ENCODE data around the gene WFIKKN2. TPM values are rescaled to one million over a fixed set of nuclear protein-coding genes. Genes with fewer than 3 reads are reported as not detected.

WFIKKN2 gene
- total and polyA plus RNA-seq, 2 of the 4 experiments (the other 2 are of a cell fraction), result 0.02 TPM; not detected in 1

- H3K4me1 ChIP-seq (ENCODE audit: control insufficient read depth, insufficient read depth, low read length), result no peaks in the 10 kb centered on the region
- no peak overlapping the region for H3K4ac ChIP-seq (ENCODE audit: low read depth, low read length)
- CTCF ChIA-PET, result interaction anchor here (1.2 kb wide), 1 partner anchor 35 kb away, joined by 4 read pairs; no protein-coding TSS in a partner anchor
- H3K56ac ChIP-seq (ENCODE audit: extremely low read depth, insufficient read depth, low read length), result no peak overlapping the region
- H3K4me2 ChIP-seq (ENCODE audit: low read depth, low read length), result no peak overlapping the region
- H2AK5ac ChIP-seq (ENCODE audit: low read depth, low read length), result no peak overlapping the region
- no peak overlapping the region for H4K5ac ChIP-seq (ENCODE audit: low read depth, low read length)
- H4K8ac ChIP-seq (ENCODE audit: low read depth in 2 of 2, low read length in 2 of 2), result no peak overlapping the region
- no peak overlapping the region for H3K4me3 ChIP-seq (ENCODE audit: insufficient read depth, low read depth, low read length)
- WGBS, 2 experiments (ENCODE audit: extremely low coverage in 2 of 2, insufficient read length in 1 of 2), result 31% methylated on average over 5 of the region's 7 CpGs; no CpG with 5 or more reads in 1 of the 2 experiments
- no peak overlapping the region for H3K27ac ChIP-seq (ENCODE audit: insufficient read depth, low read length)
- no peak overlapping the region for H3K23ac ChIP-seq (ENCODE audit: low read depth, low read length)
- no peak overlapping the region for H2BK120ac ChIP-seq (ENCODE audit: low read depth, low read length)
- no peak overlapping the region for H4K91ac ChIP-seq (ENCODE audit: insufficient read depth, low read depth, low read length)
- H2BK20ac ChIP-seq (ENCODE audit: low read depth, low read length), result no peak overlapping the region
- no TSS peak for BruUV-seq (replicated peaks)
- peaks cover 1% of the 10 kb centered on the region; the same call in 1 of the 2 replicates for H3K9me3 ChIP-seq (ENCODE audit: control insufficient read depth, insufficient read depth, low read length)
- ATAC-seq (ENCODE audit: low read depth), result no peak
- POLR2A ChIA-PET (ENCODE audit: unreplicated experiment), result no interaction called here
- H3K27me3 ChIP-seq (ENCODE audit: control insufficient read depth, insufficient read depth, low read length), result peaks cover 35% of the 10 kb centered on the region
- in situ Hi-C loops (cut with MboI; ENCODE audit: low sequenced_read_pairs), result no loop called here
- H3K36me3 ChIP-seq (ENCODE audit: control insufficient read depth, insufficient read depth, low read length), result no peaks in the 10 kb centered on the region
- H3K14ac ChIP-seq (replicated peaks; ENCODE audit: low read depth, low read length), result no peak overlapping the region
- no peak overlapping the region for H2BK15ac ChIP-seq (ENCODE audit: low read depth, low read length)
- dilution Hi-C loops (cut with HindIII; ENCODE audit: low sequenced_read_pairs, unreplicated experiment), result no loop called here
- peak overlapping the region; percentile 49 for H2AFZ ChIP-seq (replicated peaks; ENCODE audit: low read length, poor library complexity)
- intact Hi-C loops (cut with micrococcal nuclease), result no loop called here
- H2BK5ac ChIP-seq (ENCODE audit: low read depth, low read length, poor library complexity, severe bottlenecking), result no peak overlapping the region
- no peak for DNase-seq
- no peak for TF ChIP-seq MAFK (IDR thresholded peaks at IDR 0.05; ENCODE audit: low read depth, low read length)
- no peak for TF ChIP-seq ELK1 (IDR thresholded peaks at IDR 0.05; ENCODE audit: borderline replicate concordance, low read depth, low read length)
- TF ChIP-seq CEBPB (IDR thresholded peaks at IDR 0.05; ENCODE audit: low read depth, low read length), result no peak
- no peak overlapping the region for H3K18ac ChIP-seq (ENCODE audit: low read depth, low read length)
- no peak overlapping the region for H3K9ac ChIP-seq (ENCODE audit: low read depth, low read length)
- no peaks in the 10 kb centered on the region for H3K79me1 ChIP-seq (ENCODE audit: low read depth in 1 of 2, low read length in 2 of 2)
- no peaks in the 10 kb centered on the region for H4K20me1 ChIP-seq (ENCODE audit: insufficient read depth, low read length)
- no peaks in the 10 kb centered on the region for H3K9me1 ChIP-seq (ENCODE audit: insufficient read depth, low read length)
- no peak overlapping the region for H2AK9ac ChIP-seq (replicated peaks; ENCODE audit: low read depth, low read length, poor library complexity)
Measured at GRCh38 chr17:50817838-50818237, 17.5 kb upstream of the WFIKKN2 start.

Measured in IMR-90 (cell line).